A549 (cell line): ENCODE data around the gene HSCB. TPM values are rescaled to one million over a fixed set of nuclear protein-coding genes. Genes with fewer than 3 reads are reported as not detected.
"Not testable (repeated sequence)": the region's sequence is repeated elsewhere in the genome, so short reads cannot be mapped to it uniquely, and the experiment has no call there.

Source experiments
- ATAC-seq, 2 experiments: fragments of 200-7000 bp in 1 of 2; fragments of >200 bp in 1 of 2; cut with Nextera tagmentation in 1 of 2; cut with Tn5 transposase in 1 of 2; 3 replicates each; pipeline versions ENCODE4 v1.8.0 to v1.9.1; 2018 to 2020; ENCODE audit warnings: mild to moderate bottlenecking in 1 of 2, moderate library complexity in 1 of 2
- CTCF ChIA-PET: fragments of 300-600 bp; sonication (Branson Sonifier 250); formaldehyde crosslinking; extraction: SDS; loops from one replicate; lab custom pipeline; 2021; ENCODE audit warnings: antibody characterized with exemption, inconsistent platforms; lab: Yijun Ruan, JAX
- POLR2A ChIA-PET: fragments of 350-600 bp; formaldehyde crosslinking; extraction: SDS; loops from one replicate; lab custom pipeline; 2021; ENCODE audit warnings: antibody characterized with exemption, inconsistent platforms; lab: Yijun Ruan, JAX
- DNase-seq, 2 experiments: peaks; one replicate each; pipeline versions ENCODE4 v3.0.0 to v3.0.0-alpha.2; 2011 to 2016; ENCODE audit warnings: low read depth in 1 of 2, low spot score in 1 of 2
- FAIRE-seq: peaks from 2 replicates; lab custom pipeline; 2011; peaks lifted over from hg19 to GRCh38; lab: Jason Lieb, UNC
- H3K27ac ChIP-seq, 2 experiments: fragments of >200 bp; sonication (Bioruptor Twin); formaldehyde crosslinking; 3 replicates each; pipeline ENCODE4 v1.5.1; 2016 to 2017
- H3K4me1 ChIP-seq: fragments of >200 bp; sonication (Bioruptor Twin); formaldehyde crosslinking; 3 replicates; pipeline ENCODE4 v1.6.1; 2016
- H3K4me2 ChIP-seq: fragments of >200 bp; sonication (Bioruptor Twin); formaldehyde crosslinking; 3 replicates; pipeline ENCODE4 v1.6.1; 2016
- H3K4me3 ChIP-seq: fragments of >200 bp; sonication (Bioruptor Twin); formaldehyde crosslinking; 3 replicates; pipeline ENCODE4 v1.5.1; 2016
- H3K9me3 ChIP-seq: fragments of >200 bp; sonication (Bioruptor Twin); formaldehyde crosslinking; 3 replicates; pipeline ENCODE4 v1.6.1; 2016
- CBX2 ChIP-seq: fragments of 200-600 bp; sonication (generic); IDR thresholded peaks from 2 replicates; pipeline ENCODE4 v1.6.1; 2016; ENCODE audit warnings: low read depth, mild to moderate bottlenecking, borderline replicate concordance
- CEBPB ChIP-seq, 2 experiments: fragments of >200 bp in 1 of 2; sonication (Bioruptor Twin) in 1 of 2; formaldehyde crosslinking in 1 of 2; IDR thresholded peaks; 2 replicates each; pipeline ENCODE4 v1.6.1; 2012 to 2016
- CHD4 ChIP-seq: fragments of 200-600 bp; sonication (generic); IDR thresholded peaks from 2 replicates; pipeline ENCODE4 v1.6.1; 2016; ENCODE audit warnings: antibody characterized with exemption, mild to moderate bottlenecking, borderline replicate concordance
- E2F6 ChIP-seq: IDR thresholded peaks from 2 replicates; pipeline ENCODE4 v1.6.1; 2012; ENCODE audit warnings: low read depth, borderline replicate concordance
- FOSB ChIP-seq: fragments of 250-450 bp; sonication (Bioruptor Pico); IDR thresholded peaks from 2 replicates; pipeline ENCODE4 v1.5.0; 2020; ENCODE audit warnings: mild to moderate bottlenecking, moderate library complexity
- FOSL2 ChIP-seq, 2 experiments: fragments of 450-650 bp in 1 of 2; fragments of >200 bp in 1 of 2; sonication (Bioruptor Twin) in 1 of 2; formaldehyde crosslinking; IDR thresholded peaks; 2 replicates each; pipeline versions ENCODE4 v1.5.0 to v1.6.1; 2016 to 2020; ENCODE audit warnings: mild to moderate bottlenecking in 1 of 2, moderate library complexity in 1 of 2
- HDAC2 ChIP-seq: fragments of 200-600 bp; sonication (generic); IDR thresholded peaks from 2 replicates; pipeline ENCODE4 v1.6.1; 2016
- HOXA7 ChIP-seq: fragments of 250-450 bp; sonication (Bioruptor Pico); IDR thresholded peaks from 2 replicates; pipeline ENCODE4 v1.5.0; 2020; ENCODE audit warnings: mild to moderate bottlenecking, moderate library complexity
- HOXB13 ChIP-seq: fragments of 250-450 bp; sonication (Bioruptor Pico); IDR thresholded peaks from 2 replicates; pipeline ENCODE4 v1.5.0; 2020; ENCODE audit warnings: low read depth, mild to moderate bottlenecking, moderate library complexity
- JUN ChIP-seq, 2 experiments: fragments of >200 bp; sonication (Bioruptor Twin); formaldehyde crosslinking; IDR thresholded peaks; 2 replicates in 1 of 2; 3 replicates in 1 of 2; pipeline ENCODE4 v1.6.1; 2016 to 2017
- JUNB ChIP-seq: fragments of >200 bp; sonication (Bioruptor Twin); formaldehyde crosslinking; IDR thresholded peaks from 2 replicates; pipeline ENCODE4 v1.6.1; 2016
- MAFK ChIP-seq: fragments of 450-650 bp; IDR thresholded peaks from 2 replicates; pipeline ENCODE4 v1.6.1; 2014; ENCODE audit not compliant: partially characterized antibody
- POLR2A ChIP-seq: IDR thresholded peaks from 2 replicates; pipeline ENCODE4 v1.6.1; 2012; ENCODE audit warnings: mild to moderate bottlenecking, low read length
- RAD21 ChIP-seq, 2 experiments: fragments of >200 bp in 1 of 2; sonication (Bioruptor Twin) in 1 of 2; formaldehyde crosslinking in 1 of 2; IDR thresholded peaks in 1 of 2; conservative IDR thresholded peaks in 1 of 2; 2 replicates in 1 of 2; 3 replicates in 1 of 2; pipeline ENCODE4 v1.6.1; 2012 to 2018; ENCODE audit warnings: inconsistent platforms in 1 of 2
- SMC3 ChIP-seq: fragments of >200 bp; sonication (Bioruptor Twin); formaldehyde crosslinking; IDR thresholded peaks from 3 replicates; pipeline ENCODE4 v1.6.1; 2018; ENCODE audit warnings: inconsistent platforms
- SREBF2 ChIP-seq: fragments of 450-650 bp; IDR thresholded peaks from 2 replicates; pipeline ENCODE4 v1.6.1; 2014; ENCODE audit warnings: mild to moderate bottlenecking, moderate library complexity
- TP53 ChIP-seq: fragments of 250-450 bp; sonication (Bioruptor Pico); IDR thresholded peaks from 2 replicates; pipeline ENCODE4 v1.5.0; 2021; ENCODE audit warnings: mild to moderate bottlenecking, moderate library complexity
- ZNF302 ChIP-seq: fragments of 250-450 bp; sonication (Bioruptor Pico); IDR thresholded peaks from 2 replicates; pipeline ENCODE4 v1.9.0; 2021; ENCODE audit warnings: inconsistent platforms, mild to moderate bottlenecking, moderate library complexity
- ZSCAN20 ChIP-seq: fragments of 250-450 bp; sonication (Bioruptor Pico); IDR thresholded peaks from 2 replicates; pipeline ENCODE4 v1.8.0; 2022; ENCODE audit warnings: mild to moderate bottlenecking, moderate library complexity
- WGBS: methylation state at CpG from one replicate; pipeline ENCODE4 v1.1.6; 2017; ENCODE audit errors: missing lambda C conversion rate; 5-methylcytosine and 5-hydroxymethylcytosine counted together
- polyA plus RNA-seq, 4 experiments: library from polyadenylated mRNA; depleted of rRNA in 3 of 4; stranded (reverse); fragments of >200 nt; fragmentation: RNase III in 1 of 4; extraction: RNeasy Plus Mini Kit Qiagen cat#74134 plus additional on column Dnase treatment in 1 of 4; gene quantifications; 2 replicates in 3 of 4; 3 replicates in 1 of 4; pipeline ENCODE4 v1.2.3, GENCODE V29; 2011 to 2017
- TF ChIP-seq, protein P1 (sequence below): fragments of 150-350 bp; IDR thresholded peaks from 2 replicates; pipeline ENCODE4 v1.6.1; 2014; ENCODE audit warnings: low read depth, mild to moderate bottlenecking, low read length
- TF ChIP-seq, protein P2 (sequence below): fragments of >200 bp; sonication (Bioruptor Twin); formaldehyde crosslinking; IDR thresholded peaks from 3 replicates; pipeline ENCODE4 v1.5.1; 2016

Gene HSCB
- polyA plus RNA-seq, 2 of the 4 experiments (the other 2 are of a cell fraction) = 17.2 to 22.4 TPM

GRCh38 chr22:28761449-28761755 is 19.6 kb downstream of the HSCB start:
- Histone ChIP-seq H3K4me1 (peaks cover 5% of the 10 kb centered on the region; the same call in 1 of the 3 replicates), H3K4me2 (no peak overlapping the region), H3K4me3 (no peak overlapping the region), H3K9me3 (no peaks in the 10 kb centered on the region), H3K27ac (no peak overlapping the region)
- CTCF ChIA-PET = no interaction called here
- no peak for ATAC-seq
- no peak for FAIRE-seq
- WGBS = 89% methylated on average over 10 of the region's 10 CpGs
- TF ChIP-seq, protein P1, sequence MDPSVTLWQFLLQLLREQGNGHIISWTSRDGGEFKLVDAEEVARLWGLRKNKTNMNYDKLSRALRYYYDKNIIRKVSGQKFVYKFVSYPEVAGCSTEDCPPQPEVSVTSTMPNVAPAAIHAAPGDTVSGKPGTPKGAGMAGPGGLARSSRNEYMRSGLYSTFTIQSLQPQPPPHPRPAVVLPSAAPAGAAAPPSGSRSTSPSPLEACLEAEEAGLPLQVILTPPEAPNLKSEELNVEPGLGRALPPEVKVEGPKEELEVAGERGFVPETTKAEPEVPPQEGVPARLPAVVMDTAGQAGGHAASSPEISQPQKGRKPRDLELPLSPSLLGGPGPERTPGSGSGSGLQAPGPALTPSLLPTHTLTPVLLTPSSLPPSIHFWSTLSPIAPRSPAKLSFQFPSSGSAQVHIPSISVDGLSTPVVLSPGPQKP = no peak
- TF ChIP-seq RAD21 (conservative IDR thresholded peaks at IDR 0.05 in 1 of 2, IDR thresholded peaks at IDR 0.05 in 1 of 2) = no peak
- TF ChIP-seq FOSL2 (IDR thresholded peaks at IDR 0.05) = no peak
- no peak for TF ChIP-seq FOSL2 (CRISPR knock-in tag; IDR thresholded peaks at IDR 0.05)
- TF ChIP-seq, protein P2, sequence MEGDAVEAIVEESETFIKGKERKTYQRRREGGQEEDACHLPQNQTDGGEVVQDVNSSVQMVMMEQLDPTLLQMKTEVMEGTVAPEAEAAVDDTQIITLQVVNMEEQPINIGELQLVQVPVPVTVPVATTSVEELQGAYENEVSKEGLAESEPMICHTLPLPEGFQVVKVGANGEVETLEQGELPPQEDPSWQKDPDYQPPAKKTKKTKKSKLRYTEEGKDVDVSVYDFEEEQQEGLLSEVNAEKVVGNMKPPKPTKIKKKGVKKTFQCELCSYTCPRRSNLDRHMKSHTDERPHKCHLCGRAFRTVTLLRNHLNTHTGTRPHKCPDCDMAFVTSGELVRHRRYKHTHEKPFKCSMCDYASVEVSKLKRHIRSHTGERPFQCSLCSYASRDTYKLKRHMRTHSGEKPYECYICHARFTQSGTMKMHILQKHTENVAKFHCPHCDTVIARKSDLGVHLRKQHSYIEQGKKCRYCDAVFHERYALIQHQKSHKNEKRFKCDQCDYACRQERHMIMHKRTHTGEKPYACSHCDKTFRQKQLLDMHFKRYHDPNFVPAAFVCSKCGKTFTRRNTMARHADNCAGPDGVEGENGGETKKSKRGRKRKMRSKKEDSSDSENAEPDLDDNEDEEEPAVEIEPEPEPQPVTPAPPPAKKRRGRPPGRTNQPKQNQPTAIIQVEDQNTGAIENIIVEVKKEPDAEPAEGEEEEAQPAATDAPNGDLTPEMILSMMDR = no peak
- TF ChIP-seq ZSCAN20 (CRISPR knock-in tag) = no peak
- TF ChIP-seq HDAC2 = no peak
- TF ChIP-seq CEBPB (IDR thresholded peaks at IDR 0.05) = no peak
- no peak for TF ChIP-seq SMC3
- DNase-seq = no peak
- POLR2A ChIA-PET = interaction anchor here (0.7 kb wide), 2 partner anchors 37 to 499 kb away, joined by 3 read pairs; no protein-coding TSS in a partner anchor

DNA sequence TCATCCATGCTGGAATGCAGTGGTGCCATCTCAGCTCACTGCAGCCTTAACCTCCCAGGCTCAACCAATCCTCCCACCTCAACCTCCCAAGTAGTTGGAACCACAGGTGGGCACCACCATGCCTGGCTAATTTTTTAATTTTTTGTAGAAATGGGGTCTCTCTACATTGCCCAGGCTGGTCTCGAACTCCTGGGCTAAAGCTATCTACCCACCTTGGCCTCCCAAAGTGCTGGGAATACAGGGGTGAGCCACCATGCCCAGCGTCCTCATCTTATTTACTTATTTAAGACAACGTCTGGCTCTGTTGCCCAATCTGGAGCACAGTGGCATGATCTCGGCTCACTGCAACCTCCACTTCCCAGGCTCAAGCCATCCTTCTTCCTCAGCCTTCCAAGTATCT is 20.2 kb downstream of the HSCB start:
- H3K9me3 ChIP-seq, CTCF ChIA-PET, H3K4me1 ChIP-seq, FAIRE-seq, DNase-seq, H3K27ac ChIP-seq, ATAC-seq, H3K4me3 ChIP-seq, H3K4me2 ChIP-seq, POLR2A ChIA-PET: not testable (repeated sequence)
- WGBS = 79% methylated on average over 4 of the region's 4 CpGs

DNA sequence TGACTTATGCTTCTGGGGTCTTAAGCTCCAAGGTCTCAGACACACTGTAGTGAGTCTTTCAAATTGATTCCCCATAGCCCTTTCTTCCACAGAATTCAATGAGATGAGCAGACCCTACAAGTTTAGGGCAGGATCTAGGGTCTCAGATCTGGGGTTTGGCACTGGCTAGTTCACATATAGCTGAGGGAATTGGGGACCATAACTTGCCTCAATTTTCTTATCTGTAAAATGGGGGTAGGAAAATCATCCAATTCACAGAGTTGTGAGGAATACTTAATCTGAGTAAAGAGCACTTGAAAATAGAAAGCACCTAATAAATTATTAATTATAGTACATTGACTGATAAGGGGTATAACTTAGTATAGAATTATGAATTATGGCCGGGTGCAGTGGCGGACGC is 24.8 kb downstream of the HSCB start:
- no peak for DNase-seq

More for the DNA sequence above, 24.8 kb downstream of the HSCB start:
- WGBS = 66% methylated on average over 3 of the region's 3 CpGs
- TF ChIP-seq E2F6 (no peak), RAD21 (conservative IDR thresholded peaks at IDR 0.05 in 1 of 2, IDR thresholded peaks at IDR 0.05 in 1 of 2) (no peak), MAFK (no peak), JUN (IDR thresholded peaks at IDR 0.05) (no peak), TP53 (no peak), ZSCAN20 (CRISPR knock-in tag) (no peak), CHD4 (no peak), ZNF302 (CRISPR knock-in tag) (no peak), FOSL2 (IDR thresholded peaks at IDR 0.05) (no peak), FOSL2 (CRISPR knock-in tag; IDR thresholded peaks at IDR 0.05) (no peak), JUNB (no peak), HOXB13 (CRISPR knock-in tag) (no peak), POLR2A (no peak), FOSB (no peak), CBX2 (no peak), CEBPB (IDR thresholded peaks at IDR 0.05) (no peak), HOXA7 (CRISPR knock-in tag) (no peak), SREBF2 (no peak)
- ChIA-PET POLR2A (no interaction called here), CTCF (interaction anchor here (0.6 to 1.0 kb wide), 4 partner anchors 78 to 1083 kb away, joined by 3 to 4 read pairs (median 3); no protein-coding TSS in a partner anchor)
- H3K4me1 ChIP-seq = no peaks in the 10 kb centered on the region
- no peak overlapping the region for H3K27ac ChIP-seq
- ATAC-seq = no peak
- no peak for FAIRE-seq
- H3K9me3 ChIP-seq = no peaks in the 10 kb centered on the region
- H3K4me3 ChIP-seq = no peak overlapping the region
- H3K4me2 ChIP-seq = no peak overlapping the region
